GM21367 (cell line): ENCODE results near the gene TSPYL2.
A peak's percentile ranks its signal among the peaks of the same experiment; 100 is the strongest.

Experiments
- ATAC-seq: cut with Tn5 transposase; IDR thresholded peaks from one replicate; pipeline ENCODE4 v1.9.1; 2021; ENCODE audit not compliant: unreplicated experiment

TSPYL2 gene

GRCh38 chrX:53080628-53081580 lies 1.3 kb upstream of the TSPYL2 start:
- ATAC-seq: no peak

DNA sequence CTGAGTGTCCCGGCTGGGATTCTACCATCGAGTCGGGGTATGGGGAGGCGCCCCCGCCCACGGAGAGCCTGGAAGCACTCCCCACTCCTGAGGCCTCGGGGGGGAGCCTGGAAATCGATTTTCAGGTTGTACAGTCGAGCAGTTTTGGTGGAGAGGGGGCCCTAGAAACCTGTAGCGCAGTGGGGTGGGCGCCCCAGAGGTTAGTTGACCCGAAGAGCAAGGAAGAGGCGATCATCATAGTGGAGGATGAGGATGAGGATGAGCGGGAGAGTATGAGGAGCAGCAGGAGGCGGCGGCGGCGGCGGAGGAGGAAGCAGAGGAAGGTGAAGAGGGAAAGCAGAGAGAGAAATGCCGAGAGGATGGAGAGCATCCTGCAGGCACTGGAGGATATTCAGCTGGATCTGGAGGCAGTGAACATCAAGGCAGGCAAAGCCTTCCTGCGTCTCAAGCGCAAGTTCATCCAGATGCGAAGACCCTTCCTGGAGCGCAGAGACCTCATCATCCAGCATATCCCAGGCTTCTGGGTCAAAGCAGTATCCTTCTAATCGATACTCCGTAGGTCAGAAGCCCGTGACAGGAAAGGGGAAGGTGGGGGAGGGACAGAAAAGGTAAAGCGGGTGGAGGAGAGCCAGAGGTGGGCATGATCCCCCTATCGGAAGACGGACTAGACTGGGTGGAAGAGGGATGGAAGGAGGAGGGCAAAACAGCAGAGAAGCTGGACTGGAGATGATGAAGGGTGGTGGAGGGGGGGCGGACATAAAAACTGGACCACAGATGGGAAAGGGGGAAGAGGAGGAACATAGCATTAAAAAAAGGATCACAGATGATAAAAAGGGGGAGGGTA lies 828 bp downstream of the TSPYL2 start:
- ATAC-seq: no peak

GRCh38 chrX:53084043-53084570 lies 1.9 kb downstream of the TSPYL2 start:
- no peak for ATAC-seq

GRCh38 chrX:53084863-53085262 lies 2.7 kb downstream of the TSPYL2 start:
- ATAC-seq: no peak

GRCh38 chrX:53085661-53086229 lies 3.6 kb downstream of the TSPYL2 start:
- ATAC-seq: no peak

- ATAC-seq: no peak
These were observed 4.3 kb downstream of the TSPYL2 start for GRCh38 chrX:53086464-53086863.

DNA sequence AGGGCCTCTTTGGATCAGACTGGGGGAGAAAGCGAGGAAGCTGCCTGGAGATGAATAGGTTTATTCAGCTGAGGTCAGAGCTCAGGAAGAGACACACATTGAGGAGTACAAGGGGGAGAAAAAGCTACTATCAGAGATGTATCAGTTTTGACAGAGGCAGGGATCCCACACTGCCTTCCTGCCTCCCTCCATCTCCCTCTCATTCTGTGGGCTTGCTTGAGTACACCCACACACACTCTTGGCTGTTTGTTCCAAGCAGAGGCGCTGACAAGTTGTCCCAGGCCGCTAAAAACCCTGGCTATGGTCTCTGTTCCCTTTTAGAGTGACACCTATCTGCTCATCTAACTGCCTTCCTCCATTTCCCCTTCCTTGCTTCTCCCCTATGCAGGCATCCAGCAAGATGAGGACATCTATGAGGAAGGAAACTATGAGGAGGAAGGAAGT lies 5.2 kb downstream of the TSPYL2 start:
- ATAC-seq: no peak

- no peak for ATAC-seq
These were observed 6.2 kb downstream of the TSPYL2 start for GRCh38 chrX:53088136-53088974.

DNA sequence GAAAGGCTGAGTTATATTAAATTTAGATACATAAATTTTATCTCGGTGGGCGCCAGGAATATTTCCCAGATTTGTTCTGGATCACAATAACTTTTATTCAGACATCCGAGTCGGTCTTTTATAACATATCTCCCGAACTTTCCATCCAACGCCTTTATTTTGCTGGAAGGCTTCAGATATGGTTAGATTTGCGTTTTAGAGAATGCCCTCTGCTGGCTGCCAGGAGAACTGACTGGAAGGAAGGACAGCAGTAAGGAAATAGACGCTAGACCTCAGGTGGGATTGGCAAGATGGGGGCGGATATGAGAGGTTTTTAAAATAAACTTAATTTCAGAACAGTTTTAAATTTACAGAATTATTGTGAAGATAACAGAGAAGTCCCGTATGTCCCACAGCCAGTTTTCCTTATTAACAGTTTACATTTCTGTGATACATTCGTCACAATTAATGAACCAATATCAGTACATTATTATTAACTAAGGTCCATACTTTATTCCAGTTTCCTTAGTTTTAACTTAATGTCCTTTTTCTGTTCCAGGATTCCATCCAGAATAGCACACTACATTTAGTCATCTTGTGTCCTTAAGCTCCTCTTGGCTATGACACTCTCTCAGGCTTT lies 7.2 kb downstream of the TSPYL2 start:
- no peak for ATAC-seq

- no peak for ATAC-seq
These were observed 7.8 kb downstream of the TSPYL2 start for GRCh38 chrX:53089925-53090324.

- ATAC-seq: no peak
These were observed 9.2 kb downstream of the TSPYL2 start for GRCh38 chrX:53091354-53091753.

DNA sequence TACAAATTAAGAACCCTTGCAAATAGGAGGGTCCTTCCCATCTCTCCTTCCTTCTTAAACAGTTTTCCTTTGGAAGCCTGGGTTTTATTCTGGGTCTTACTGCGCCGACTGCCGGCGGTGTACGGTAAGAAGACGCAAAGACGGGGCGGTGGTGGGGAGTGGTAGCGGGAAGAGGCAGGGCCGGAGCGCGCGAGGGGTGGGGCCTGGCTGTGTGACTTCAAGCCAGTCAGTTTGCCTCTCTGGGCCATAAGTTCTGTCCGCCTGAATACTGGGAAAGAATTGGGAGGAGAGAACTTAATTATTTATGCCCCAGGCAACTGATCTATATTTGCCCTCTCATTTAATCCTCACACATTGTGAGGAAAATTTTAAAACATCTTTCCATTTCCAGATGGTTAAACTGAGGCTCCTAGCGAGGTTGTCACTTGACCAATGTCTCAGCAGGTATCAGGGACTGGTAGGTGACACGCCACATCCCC lies 11.0 kb downstream of the TSPYL2 start:
- ATAC-seq: no peak

- ATAC-seq: peak; percentile 75
These were observed 11.8 kb downstream of the TSPYL2 start, which contains the start of gene KANTR for GRCh38 chrX:53093748-53094581. Gene KANTR, plus strand, starts transcription at chrX:53094142. Its CDS starts 30,131 bp downstream, at chrX:53124273.

DNA sequence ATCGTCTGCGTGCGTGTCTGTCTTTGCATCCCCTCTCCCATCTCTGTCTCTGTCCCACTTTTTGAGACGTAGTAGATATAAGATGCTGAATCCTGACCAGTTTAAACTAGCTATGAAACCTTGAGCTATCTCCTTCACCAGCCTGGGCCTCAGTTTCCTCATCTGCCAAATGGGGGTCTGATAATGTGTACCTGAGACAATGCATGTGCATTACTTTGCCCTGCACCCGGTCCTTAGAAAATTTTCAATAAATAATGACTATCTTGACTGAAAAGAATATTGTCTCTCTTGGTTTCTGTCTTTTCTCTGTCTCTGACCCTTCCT lies 12.4 kb downstream of the TSPYL2 start:
- no peak for ATAC-seq

GRCh38 chrX:53095796-53096195 lies 13.6 kb downstream of the TSPYL2 start:
- ATAC-seq: no peak

DNA sequence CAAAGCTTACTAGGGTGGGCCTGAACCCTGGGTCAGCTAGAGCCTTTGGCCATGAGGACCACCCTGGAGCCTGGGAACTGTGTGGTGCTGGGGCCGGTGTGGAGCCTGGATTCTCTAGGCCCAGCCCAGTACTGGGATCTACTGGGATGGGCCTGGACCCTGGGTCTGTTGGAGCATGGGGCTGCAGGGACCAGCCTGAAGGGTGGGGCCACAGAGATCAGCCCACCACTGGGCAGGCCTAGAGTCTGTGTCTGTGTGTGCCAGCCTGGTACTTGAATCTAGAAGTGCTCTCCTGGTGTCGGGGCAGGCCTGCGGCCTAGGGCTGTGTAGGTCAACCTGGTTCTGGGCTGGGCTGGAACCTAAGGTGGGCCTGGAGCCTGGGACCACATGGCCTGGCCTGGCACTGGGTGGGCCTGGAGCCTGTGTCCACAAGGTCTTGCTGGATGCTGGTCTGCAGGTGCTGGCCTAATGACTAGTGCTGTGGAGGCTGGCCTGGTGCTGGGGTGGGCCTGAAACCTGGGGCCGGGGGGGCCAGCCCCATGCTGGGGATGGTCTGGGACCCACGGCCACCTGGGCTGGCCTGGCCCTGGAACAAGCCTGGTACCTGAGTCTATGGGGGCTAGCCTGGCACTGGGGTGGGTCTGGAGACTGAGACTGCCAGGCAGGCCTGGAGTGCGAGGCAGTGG lies 32.8 kb downstream of the TSPYL2 start:
- ATAC-seq: no peak

- ATAC-seq: no peak
These were observed 33.3 kb downstream of the TSPYL2 start for GRCh38 chrX:53115550-53115874.

DNA sequence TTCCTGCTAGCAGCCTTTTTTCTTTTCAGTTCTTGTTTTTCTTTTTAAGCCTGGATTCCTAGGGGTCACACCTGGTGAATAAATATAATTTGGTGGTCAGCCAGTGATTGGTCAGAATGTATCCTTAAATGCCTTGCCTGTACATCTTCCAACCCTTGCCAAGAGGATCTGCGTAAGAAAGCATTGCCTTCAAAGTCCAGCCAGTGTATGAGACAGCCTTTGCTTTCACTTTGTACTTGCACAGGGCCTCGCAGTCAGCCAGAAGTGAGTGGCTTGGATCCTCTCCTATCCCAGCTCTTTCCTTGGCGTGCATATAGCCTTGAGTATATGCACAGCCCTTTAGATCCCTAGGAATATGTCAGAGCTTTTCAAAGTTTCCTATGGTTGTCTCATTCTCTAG lies 33.9 kb downstream of the TSPYL2 start:
- ATAC-seq: no peak
